ENCODE data around the gene ARSH.
"Not testable (repeated sequence)": the region's sequence is repeated elsewhere in the genome, so short reads cannot be mapped to it uniquely, and the experiment has no call there.

Gene ARSH

DNA sequence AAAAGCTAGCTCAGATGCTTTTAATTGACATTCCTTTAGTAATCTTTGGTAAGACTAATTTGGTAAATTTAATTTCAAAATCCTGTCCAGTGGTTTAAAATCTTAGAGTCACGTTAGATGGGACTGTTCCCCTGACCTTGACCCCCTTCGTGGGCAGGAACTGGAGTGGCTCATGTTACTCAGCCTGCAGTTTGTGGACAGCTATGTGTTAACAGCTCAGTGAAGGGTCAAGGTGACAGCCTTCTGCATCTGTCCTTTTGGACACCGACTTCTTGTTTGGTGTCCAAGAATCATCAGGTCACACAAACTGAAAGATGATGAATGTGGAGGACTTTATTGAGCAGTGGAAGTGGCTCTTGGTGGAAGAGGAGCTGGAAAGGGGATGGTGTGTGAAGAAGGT, 37.9 kb downstream of the ARSH start:
- DNase-seq: no peak

DNA sequence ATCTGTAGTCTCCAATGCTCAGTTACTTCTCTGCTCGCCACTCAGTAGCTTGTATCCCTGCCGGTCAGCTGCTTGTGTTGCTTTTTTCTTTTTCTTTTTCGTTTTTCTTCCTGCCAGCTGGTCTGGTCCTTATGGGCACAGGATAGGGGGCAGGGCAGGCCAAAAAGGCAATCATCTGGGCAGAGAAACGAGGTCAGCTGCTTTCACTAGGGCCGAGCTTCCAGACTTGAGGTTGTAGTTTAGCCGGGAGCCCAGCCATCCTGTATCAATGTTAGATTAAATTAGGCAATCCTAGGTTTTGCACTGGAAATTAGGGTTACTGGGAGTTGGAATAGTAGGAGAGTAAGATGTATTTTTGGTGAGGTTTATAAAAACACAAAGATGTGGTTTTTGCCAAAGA, 38.3 kb downstream of the ARSH start:
- DNase-seq: no peak

DNA sequence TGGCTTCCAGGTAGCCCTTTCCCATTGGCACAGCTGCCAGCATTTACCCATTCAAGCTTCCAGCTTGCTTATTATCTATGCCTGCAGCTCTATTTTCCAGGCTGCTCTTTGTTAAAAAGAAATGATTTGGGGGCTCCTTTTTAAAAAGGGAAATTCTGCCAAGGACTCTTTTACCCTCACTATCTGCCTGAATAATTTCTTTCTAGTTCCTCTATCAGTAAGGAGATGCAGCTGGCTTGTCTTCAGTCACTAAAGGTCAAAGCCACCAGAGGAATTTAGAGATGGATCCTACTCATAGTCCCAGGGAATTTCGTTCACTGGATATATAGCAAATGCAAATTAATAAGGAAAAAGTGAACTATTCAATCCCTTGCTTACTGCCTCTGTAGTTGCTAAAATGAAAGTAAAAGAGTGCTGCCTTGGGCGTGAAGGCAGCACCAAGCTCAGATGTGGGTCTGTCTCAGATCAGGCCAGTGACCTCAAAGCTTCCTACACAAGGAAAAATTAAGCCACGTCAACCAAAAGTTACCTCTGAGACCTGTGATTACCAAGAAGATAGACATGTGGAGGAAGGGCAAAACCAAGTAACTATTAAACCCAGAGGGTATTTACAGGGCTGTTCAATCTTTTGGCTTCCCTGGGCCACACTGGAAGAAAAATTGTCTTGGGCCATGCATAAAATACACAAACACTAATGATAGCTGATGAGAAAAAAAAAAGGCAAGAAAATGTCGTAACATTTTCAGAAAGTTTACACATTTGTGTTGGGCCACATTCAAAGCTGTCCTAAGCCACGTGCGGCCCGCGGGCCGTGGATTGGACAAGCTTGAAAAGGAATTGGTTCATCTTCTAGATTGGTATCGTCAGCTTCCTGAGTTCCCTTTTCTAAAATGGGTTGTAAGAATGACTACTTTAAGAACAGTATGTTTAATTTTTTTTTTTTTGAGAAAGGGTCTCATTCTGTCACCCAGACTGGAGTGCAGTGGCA, 40.2 kb downstream of the ARSH start:
- no peak for DNase-seq

DNA sequence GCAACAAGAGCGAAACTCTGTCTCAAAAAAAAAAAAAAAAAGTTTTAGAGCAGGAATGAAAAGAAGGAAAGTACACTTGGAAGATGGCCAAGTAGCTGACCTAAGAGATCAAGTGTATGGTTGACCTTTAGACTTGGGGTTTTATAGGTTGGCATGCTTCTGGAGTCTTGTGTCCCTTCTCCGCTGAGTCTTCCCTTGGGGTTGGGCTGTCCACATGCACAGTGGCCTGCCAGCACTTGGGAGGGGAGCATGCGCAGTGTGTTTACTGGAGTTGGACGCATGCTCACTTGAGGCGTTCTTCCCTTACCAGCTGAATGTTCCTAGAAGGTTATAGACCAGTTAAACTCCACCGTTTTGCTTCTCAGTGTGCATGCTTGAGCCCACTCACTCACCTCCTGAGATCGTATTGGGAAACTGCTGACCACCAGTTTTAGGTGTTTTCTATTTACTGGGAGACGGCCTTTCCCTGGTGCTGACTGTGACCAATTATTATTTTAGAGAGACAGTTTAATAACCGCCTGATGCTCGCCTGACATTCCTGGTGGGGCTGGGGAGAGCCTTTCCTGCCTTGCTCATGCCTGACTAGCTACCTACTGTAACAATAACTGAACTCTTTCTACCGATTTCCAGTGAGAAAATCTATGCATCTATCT, 44.3 kb downstream of the ARSH start:
- DNase-seq: not testable (repeated sequence)

DNA sequence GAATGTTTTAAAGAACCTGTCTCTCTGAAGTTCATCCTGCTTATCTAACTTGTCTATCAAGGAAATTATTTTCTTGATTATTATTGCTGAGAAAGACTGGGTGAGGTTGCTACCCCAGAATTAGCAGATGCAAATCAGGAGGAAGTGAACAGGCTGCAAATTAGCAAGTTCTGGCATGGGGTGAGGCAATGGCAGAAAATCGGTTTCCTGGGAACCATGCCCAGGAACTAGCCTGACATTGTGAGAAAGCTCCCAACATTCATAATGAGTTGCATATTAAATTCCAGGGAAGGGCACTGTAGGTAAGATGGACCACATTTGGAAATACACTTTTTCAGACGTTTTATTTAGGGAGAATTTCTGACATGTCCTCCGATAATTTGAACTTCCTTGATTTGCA, 46.5 kb downstream of the ARSH start:
- DNase-seq: no peak

DNA sequence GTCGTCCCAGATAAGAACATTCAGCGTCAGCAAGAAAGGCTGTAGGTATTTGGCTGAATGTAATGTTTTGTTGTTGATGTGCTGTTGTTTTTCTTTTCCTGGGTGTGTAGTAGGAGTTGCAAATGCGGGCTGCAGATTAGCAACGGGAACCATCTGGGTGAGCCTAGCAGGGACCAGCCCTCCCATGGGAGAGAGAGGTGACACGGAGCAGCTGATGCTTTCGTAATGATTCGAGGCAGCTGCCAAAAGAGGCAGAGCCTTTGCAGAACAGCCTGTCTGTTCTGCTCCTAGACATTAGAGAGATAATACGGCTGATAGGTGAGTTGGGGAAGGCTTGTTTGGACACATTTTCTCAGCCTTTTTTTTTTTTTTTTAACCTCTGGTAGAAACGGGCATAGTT, 60.2 kb downstream of the ARSH start:
- peak; percentile 16 for DNase-seq

DNA sequence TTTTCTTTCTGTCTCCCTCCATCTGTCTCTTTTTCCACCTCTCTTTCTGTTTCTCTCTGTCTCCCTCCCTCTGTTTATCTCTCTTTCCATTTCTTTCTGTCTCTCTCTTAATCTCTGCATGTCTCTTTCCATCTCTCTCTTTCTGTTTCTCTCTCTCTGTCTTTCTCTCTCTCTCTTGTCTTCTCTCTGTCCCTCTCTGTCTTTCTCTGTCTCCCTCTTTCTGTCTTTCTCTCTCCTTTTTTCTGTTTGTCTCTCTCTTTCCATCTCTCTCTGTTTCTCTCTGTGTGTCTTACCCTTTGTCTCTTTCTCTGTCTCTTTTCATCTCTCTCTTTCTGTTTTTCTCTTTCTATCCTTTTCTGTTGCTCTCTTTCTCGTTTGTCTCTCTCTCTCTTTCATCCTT, 69.6 kb downstream of the ARSH start:
- no peak for DNase-seq

DNA sequence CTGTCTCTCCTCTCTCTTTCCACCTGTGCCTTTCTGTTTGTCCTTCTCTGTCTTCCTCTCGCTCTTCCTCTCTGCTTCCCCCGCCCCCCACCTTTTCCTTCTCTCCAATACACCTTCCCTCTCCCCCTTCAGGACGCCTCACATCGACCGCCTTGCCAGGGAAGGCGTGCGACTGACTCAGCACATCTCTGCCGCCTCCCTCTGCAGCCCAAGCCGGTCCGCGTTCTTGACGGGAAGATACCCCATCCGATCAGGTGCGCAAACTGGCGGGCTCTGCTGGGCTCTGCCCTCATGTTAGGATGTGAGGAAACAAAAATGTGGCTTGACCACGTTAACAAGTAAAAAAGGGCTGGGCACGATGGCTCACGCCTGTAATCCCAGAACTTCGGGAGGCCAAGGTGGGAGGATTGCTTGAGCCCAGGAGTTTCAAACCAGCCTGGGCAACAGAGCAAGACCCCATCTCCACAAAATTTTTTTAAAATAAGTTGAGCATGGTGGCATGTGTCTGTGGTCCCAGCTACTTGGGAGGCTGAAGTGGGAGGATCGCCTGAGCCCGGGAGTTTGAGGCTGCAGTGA, 70.2 kb downstream of the ARSH start:
- DNase-seq: no peak

Measured in NCI-H1694 treated with DMSO at 0.1 percent for 48 hours (cell line).